HEK293 (cell line): ENCODE data around the gene DENND1C.
A peak's percentile ranks its signal among the peaks of the same experiment; 100 is the strongest.

Source experiments
- CTCF ChIA-PET: fragments of 350-600 bp; formaldehyde crosslinking; extraction: SDS; loops from one replicate; lab custom pipeline; 2021; ENCODE audit warnings: antibody characterized with exemption; lab: Yijun Ruan, JAX
- POLR2A ChIA-PET: fragments of 300-600 bp; formaldehyde crosslinking; extraction: SDS; loops from one replicate; lab custom pipeline; 2020; ENCODE audit warnings: antibody characterized with exemption, inconsistent platforms; lab: Yijun Ruan, JAX
- H3K27ac ChIP-seq: fragments of 200-500 bp; sonication (Bioruptor generic); 2 replicates; pipeline ENCODE4 v1.5.1; 2014; ENCODE audit warnings: low read depth, low read length, control low read depth, inconsistent platforms; ENCODE audit errors: extremely low read depth
- H3K36me3 ChIP-seq, 2 experiments: fragments of 200-500 bp in 1 of 2; sonication (Bioruptor generic) in 1 of 2; 1 replicate in 1 of 2; 2 replicates in 1 of 2; pipeline ENCODE4 v1.5.1; 2014 to 2017; ENCODE audit warnings: inconsistent platforms in 2 of 2, low read length in 2 of 2; ENCODE audit not compliant: control insufficient read depth in 2 of 2, insufficient read depth in 1 of 2
- H3K4me1 ChIP-seq: fragments of 200-500 bp; sonication (Bioruptor generic); 2 replicates; pipeline ENCODE4 v1.5.1; 2014; ENCODE audit warnings: mild to moderate bottlenecking, low read length, inconsistent platforms; ENCODE audit not compliant: control insufficient read depth, insufficient read depth
- H3K4me3 ChIP-seq: 2 replicates; pipeline ENCODE4 v1.5.1; 2011; ENCODE audit warnings: low read depth, mild to moderate bottlenecking, control low read depth, low read length, moderate library complexity
- H3K9me3 ChIP-seq: fragments of 200-500 bp; sonication (Bioruptor generic); 2 replicates; pipeline ENCODE4 v1.5.1; 2014; ENCODE audit warnings: low read depth, low read length, inconsistent platforms; ENCODE audit not compliant: control insufficient read depth, insufficient read depth
- ATF2 ChIP-seq: fragments of 450-650 bp; formaldehyde crosslinking; IDR thresholded peaks from 2 replicates; pipeline ENCODE4 v1.5.1; 2016; ENCODE audit warnings: missing biosample characterization, missing genetic modification characterization, low read depth
- HOXD13 ChIP-seq: sonication (generic); formaldehyde crosslinking; IDR thresholded peaks from 2 replicates; pipeline ENCODE4 v1.8.0; 2022; ENCODE audit warnings: missing genetic modification reagents, borderline replicate concordance
- KLF1 ChIP-seq: fragments of 450-650 bp; formaldehyde crosslinking; IDR thresholded peaks from 2 replicates; pipeline ENCODE4 v1.5.1; 2016; ENCODE audit warnings: missing biosample characterization, missing genetic modification characterization
- KLF17 ChIP-seq: fragments of 450-650 bp; formaldehyde crosslinking; IDR thresholded peaks from 2 replicates; pipeline ENCODE4 v1.5.1; 2016; ENCODE audit warnings: missing biosample characterization, missing genetic modification characterization
- MYNN ChIP-seq: fragments of 450-650 bp; formaldehyde crosslinking; IDR thresholded peaks from 2 replicates; pipeline ENCODE4 v1.5.1; 2016; ENCODE audit warnings: missing biosample characterization, missing genetic modification characterization, borderline replicate concordance
- MZF1 ChIP-seq: fragments of 450-650 bp; formaldehyde crosslinking; IDR thresholded peaks from 2 replicates; pipeline ENCODE4 v1.5.1; 2017; ENCODE audit warnings: missing biosample characterization, missing genetic modification characterization, borderline replicate concordance
- PBX3 ChIP-seq: sonication (generic); formaldehyde crosslinking; IDR thresholded peaks from 2 replicates; pipeline ENCODE4 v1.8.1; 2022; ENCODE audit warnings: mild to moderate bottlenecking, moderate library complexity, missing genetic modification reagents
- ZBTB49 ChIP-seq: fragments of 450-650 bp; formaldehyde crosslinking; IDR thresholded peaks from 2 replicates; pipeline ENCODE4 v1.5.1; 2016; ENCODE audit warnings: missing biosample characterization, missing genetic modification characterization, low read depth
- ZFP37 ChIP-seq: fragments of 450-650 bp; formaldehyde crosslinking; IDR thresholded peaks from 2 replicates; pipeline ENCODE4 v1.5.1; 2016; ENCODE audit warnings: missing biosample characterization, missing genetic modification characterization
- ZNF121 ChIP-seq: fragments of 450-650 bp; formaldehyde crosslinking; IDR thresholded peaks from 2 replicates; pipeline ENCODE4 v1.5.1; 2016; ENCODE audit warnings: missing biosample characterization, missing genetic modification characterization
- ZNF311 ChIP-seq: fragments of 450-650 bp; formaldehyde crosslinking; IDR thresholded peaks from 2 replicates; pipeline ENCODE4 v1.5.1; 2017; ENCODE audit warnings: missing biosample characterization, missing genetic modification characterization, borderline replicate concordance
- ZNF324 ChIP-seq: fragments of 450-650 bp; formaldehyde crosslinking; IDR thresholded peaks from 2 replicates; pipeline ENCODE4 v1.5.1; 2016; ENCODE audit warnings: missing biosample characterization, missing genetic modification characterization
- ZNF366 ChIP-seq: fragments of 450-650 bp; formaldehyde crosslinking; conservative IDR thresholded peaks from 2 replicates; pipeline ENCODE4 v1.5.1; 2016; ENCODE audit warnings: missing biosample characterization, missing genetic modification characterization
- ZNF518A ChIP-seq: fragments of 450-650 bp; formaldehyde crosslinking; conservative IDR thresholded peaks from 2 replicates; pipeline ENCODE4 v1.5.1; 2016; ENCODE audit warnings: low read depth, missing biosample characterization, missing genetic modification characterization

Gene DENND1C

GRCh38 chr19:6433663-6434062 lies 47.9 kb downstream of the DENND1C start, which contains the start of gene SLC25A41:
Gene SLC25A41, minus strand, starts transcription at chr19:6433763. Its CDS starts 70 bp downstream, at chr19:6433693.
- CTCF ChIA-PET: no interaction called here

GRCh38 chr19:6433165-6433564 lies 48.4 kb downstream of the DENND1C start:
- no peaks in the 10 kb centered on the region for H3K9me3 ChIP-seq
- ChIA-PET POLR2A (no interaction called here), CTCF (interaction anchor here (0.6 kb wide), 1 partner anchor 52 kb away, joined by 3 read pairs; no protein-coding TSS in a partner anchor)
- no peaks in the 10 kb centered on the region for H3K4me1 ChIP-seq
- H3K27ac ChIP-seq: no peak overlapping the region
- H3K36me3 ChIP-seq: no peaks in the 10 kb centered on the region
- no peak for TF ChIP-seq MYNN
- TF ChIP-seq MZF1 (tag by site-specific recombination): no peak
- TF ChIP-seq KLF17 (tag by site-specific recombination): no peak
- no peak for TF ChIP-seq ATF2 (tag by site-specific recombination)
- TF ChIP-seq ZBTB49 (tag by site-specific recombination): no peak
- TF ChIP-seq KLF1: peak; percentile 61; the same call in 1 of the 2 replicates
- no peak overlapping the region for H3K4me3 ChIP-seq

More at GRCh38 chr19:6433663-6434062, 47.9 kb downstream of the DENND1C start, which contains the start of gene SLC25A41:
- Histone ChIP-seq H3K4me3 (no peak within 1 kb of the TSS), H3K27ac (no peak within 1 kb of the TSS), H3K9me3 (no peaks in the 10 kb centered on the region), H3K4me1 (no peaks in the 10 kb centered on the region), H3K36me3 (no peaks in the 10 kb centered on the region)
- TF ChIP-seq HOXD13 (CRISPR knock-in tag) (no peak), ZNF324 (tag by site-specific recombination) (no peak), ZNF311 (no peak), ZFP37 (tag by site-specific recombination) (no peak), ZNF366 (tag by site-specific recombination) (no peak), PBX3 (CRISPR knock-in tag) (no peak), ZNF518A (tag by site-specific recombination) (no peak), KLF17 (tag by site-specific recombination) (no peak), ZNF121 (tag by site-specific recombination) (no peak)
- POLR2A ChIA-PET: no interaction called here
